RKO (cell line): ENCODE measurements around the gene SAMD4A.
"Not testable (repeated sequence)": the region's sequence is repeated elsewhere in the genome, so short reads cannot be mapped to it uniquely, and the experiment has no call there.

Experiments
- DNase-seq: peaks from one replicate; pipeline ENCODE4 v3.0.0-alpha.2; 2016; ENCODE audit warnings: low spot score

SAMD4A gene

GRCh38 chr14:54734966-54735365 lies 168.0 kb downstream of the SAMD4A start:
- DNase-seq = no peak

GRCh38 chr14:54735424-54735823 lies 168.5 kb downstream of the SAMD4A start:
- DNase-seq = no peak

- peak; percentile 21 for DNase-seq
Measured at GRCh38 chr14:54737132-54737711, 170.3 kb downstream of the SAMD4A start.

- DNase-seq = no peak
Measured at GRCh38 chr14:54738009-54738408, 171.1 kb downstream of the SAMD4A start.

GRCh38 chr14:54739514-54739913 lies 172.6 kb downstream of the SAMD4A start:
- no peak for DNase-seq

- no peak for DNase-seq
Measured at GRCh38 chr14:54742492-54743350, 175.8 kb downstream of the SAMD4A start.

GRCh38 chr14:54743382-54743781 lies 176.5 kb downstream of the SAMD4A start:
- DNase-seq = no peak

- DNase-seq = no peak
Measured at GRCh38 chr14:54746019-54746418, 179.1 kb downstream of the SAMD4A start.

GRCh38 chr14:54747616-54748015 lies 180.7 kb downstream of the SAMD4A start:
- no peak for DNase-seq

- DNase-seq = no peak
Measured at GRCh38 chr14:54749180-54749579, 182.3 kb downstream of the SAMD4A start.

GRCh38 chr14:54749727-54750126 lies 182.8 kb downstream of the SAMD4A start:
- no peak for DNase-seq

- not testable (repeated sequence) for DNase-seq
Measured at GRCh38 chr14:54752611-54753010, 185.7 kb downstream of the SAMD4A start.

- DNase-seq = not testable (repeated sequence)
Measured at GRCh38 chr14:54753396-54753795, 186.5 kb downstream of the SAMD4A start.

GRCh38 chr14:54754116-54754622 lies 187.2 kb downstream of the SAMD4A start:
- DNase-seq = no peak

GRCh38 chr14:54754623-54755386 lies 187.9 kb downstream of the SAMD4A start:
- DNase-seq = no peak

- DNase-seq = no peak
Measured at GRCh38 chr14:54756656-54757392, 189.9 kb downstream of the SAMD4A start.

- no peak for DNase-seq
Measured at GRCh38 chr14:54758041-54758440, 191.1 kb downstream of the SAMD4A start.

- DNase-seq = no peak
Measured at GRCh38 chr14:54759982-54760585, 193.2 kb downstream of the SAMD4A start.

GRCh38 chr14:54760866-54761575 lies 194.1 kb downstream of the SAMD4A start:
- no peak for DNase-seq

GRCh38 chr14:54761835-54762234 lies 194.9 kb downstream of the SAMD4A start:
- no peak for DNase-seq

- no peak for DNase-seq
Measured at GRCh38 chr14:54762296-54762695, 195.4 kb downstream of the SAMD4A start.
